A549 treated with AZD9567 at 1 μM for 4 hours (cell line): Measurements from ENCODE around the gene LMOD2. TPM values are rescaled to one million over a fixed set of nuclear protein-coding genes. Genes with fewer than 3 reads are reported as not detected.

ENCODE experiments used
- total RNA-seq: library from RNA; stranded (reverse); fragments of 200-300 nt; extraction: Qiagen RNA extraction; gene quantifications from 5 replicates; pipeline ENCODE4 v1.2.3, GENCODE V29; 2022; ENCODE audit not compliant: insufficient read depth

LMOD2 gene
- not detected in 5 replicates for total RNA-seq

GRCh38 chr7:123655614-123656013 is at the start of gene LMOD2:
LMOD2 (plus strand) TSS chr7:123655866; CDS start chr7:123655964, 98 bp downstream.

Other genes starting within 250 kb of the LMOD2 start
- 0.02 to 0.04 TPM (median 0.03 TPM) in 4 of 5 replicates, not detected in the other for gene IQUB, start 121.3 kb upstream of the LMOD2 start, total RNA-seq
- 28.2 to 46.6 TPM (median 37.2 TPM) in 5 replicates for gene NDUFA5, start 98.0 kb upstream of the LMOD2 start, total RNA-seq
- not detected in 5 replicates for gene ASB15, start 54.0 kb upstream of the LMOD2 start, total RNA-seq
- 18.8 to 31.3 TPM (median 22.8 TPM) in 5 replicates for gene WASL, start 93.1 kb downstream of the LMOD2 start, total RNA-seq
- not detected in 5 replicates for gene HYAL4, start 189.3 kb downstream of the LMOD2 start, total RNA-seq